Body of pancreas (tissue), 4 donors: ENCODE results near the gene PLXDC2. TPM values are rescaled to one million over a fixed set of nuclear protein-coding genes. Genes with fewer than 3 reads are reported as not detected.
"Not testable (repeated sequence)": the region's sequence is repeated elsewhere in the genome, so short reads cannot be mapped to it uniquely, and the experiment has no call there.

ENCODE experiments used
- ATAC-seq: fragments of 150-250 bp; one replicate; pipeline ENCODE4 v1.9.1; 2016
- DNase-seq, 4 donors: peaks; one replicate each; pipeline ENCODE4 v3.0.0-alpha.2; 2019
- H3K27ac ChIP-seq, 4 donors: fragments of 200-600 bp; sonication (generic); 1 replicate in 3 of 4; 2 replicates in 1 of 4; pipeline versions ENCODE4 v1.5.1 to v1.6.1; 2016 to 2019; ENCODE audit warnings: mild to moderate bottlenecking in 1 of 4, mixed read lengths in 1 of 4, moderate library complexity in 1 of 4
- H3K27me3 ChIP-seq, 2 donors: fragments of 200-600 bp; sonication (generic); one replicate each; pipeline ENCODE4 v1.6.0; 2016; ENCODE audit warnings: mild to moderate bottlenecking in 1 of 2
- H3K36me3 ChIP-seq, 2 donors: fragments of 200-600 bp; sonication (generic); replicated peaks in 1 of 2; 2 replicates each; pipeline ENCODE4 v1.5.1; 2016; ENCODE audit warnings: low read depth in 2 of 2; ENCODE audit not compliant: insufficient read depth in 1 of 2
- H3K4me1 ChIP-seq: fragments of 200-600 bp; sonication (generic); one replicate; pipeline ENCODE4 v1.6.0; 2016
- H3K4me3 ChIP-seq, 2 donors: fragments of 200-600 bp; sonication (generic); 1 replicate in 1 of 2; 2 replicates in 1 of 2; pipeline ENCODE4 v1.5.1; 2016 to 2019
- H3K9me3 ChIP-seq, 3 donors: fragments of 200-600 bp; sonication (generic); 1 replicate in 2 of 3; 2 replicates in 1 of 3; pipeline ENCODE4 v1.5.1; 2016
- POLR2A ChIP-seq, 3 donors: fragments of 450-650 bp; IDR thresholded peaks; one replicate each; pipeline ENCODE4 v1.6.1; 2016; ENCODE audit warnings: antibody characterized with exemption in 3 of 3, mild to moderate bottlenecking in 2 of 3
- WGBS, 2 donors: methylation state at CpG; one replicate each; pipeline ENCODE4 v1.1.5; 2017; 5-methylcytosine and 5-hydroxymethylcytosine counted together
- intact Hi-C: fragments of 100-400 bp; cut with DNase I; formaldehyde crosslinking; loops from one replicate; pipeline ENCODE4 v1.15.1; 2023
- total RNA-seq, 2 donors: library from RNA; depleted of rRNA; stranded (reverse); fragments of >200 nt; gene quantifications; one replicate each; pipeline ENCODE4 v1.1.0, GENCODE V29; 2016
- TF ChIP-seq, protein P1 (sequence below), 7 experiments: fragments of 450-650 bp in 4 of 7; fragments of 200-600 bp in 3 of 7; sonication (generic) in 3 of 7; IDR thresholded peaks; one replicate each; pipeline ENCODE4 v1.5.1; 2016 to 2019; ENCODE audit warnings: antibody characterized with exemption in 7 of 7

PLXDC2 gene
- total RNA-seq, 2 donors from 2014 or later, result 8.2 to 13.5 TPM

GRCh38 chr10:20195076-20195475 is 378.8 kb downstream of the PLXDC2 start:
- H3K9me3 ChIP-seq, result no peaks in the 10 kb centered on the region
- TF ChIP-seq, protein P1, sequence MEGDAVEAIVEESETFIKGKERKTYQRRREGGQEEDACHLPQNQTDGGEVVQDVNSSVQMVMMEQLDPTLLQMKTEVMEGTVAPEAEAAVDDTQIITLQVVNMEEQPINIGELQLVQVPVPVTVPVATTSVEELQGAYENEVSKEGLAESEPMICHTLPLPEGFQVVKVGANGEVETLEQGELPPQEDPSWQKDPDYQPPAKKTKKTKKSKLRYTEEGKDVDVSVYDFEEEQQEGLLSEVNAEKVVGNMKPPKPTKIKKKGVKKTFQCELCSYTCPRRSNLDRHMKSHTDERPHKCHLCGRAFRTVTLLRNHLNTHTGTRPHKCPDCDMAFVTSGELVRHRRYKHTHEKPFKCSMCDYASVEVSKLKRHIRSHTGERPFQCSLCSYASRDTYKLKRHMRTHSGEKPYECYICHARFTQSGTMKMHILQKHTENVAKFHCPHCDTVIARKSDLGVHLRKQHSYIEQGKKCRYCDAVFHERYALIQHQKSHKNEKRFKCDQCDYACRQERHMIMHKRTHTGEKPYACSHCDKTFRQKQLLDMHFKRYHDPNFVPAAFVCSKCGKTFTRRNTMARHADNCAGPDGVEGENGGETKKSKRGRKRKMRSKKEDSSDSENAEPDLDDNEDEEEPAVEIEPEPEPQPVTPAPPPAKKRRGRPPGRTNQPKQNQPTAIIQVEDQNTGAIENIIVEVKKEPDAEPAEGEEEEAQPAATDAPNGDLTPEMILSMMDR (IDR thresholded peaks at IDR 0.05), result no peak
- TF ChIP-seq POLR2A (IDR thresholded peaks at IDR 0.05), result no peak
- H3K27me3 ChIP-seq, result no peaks in the 10 kb centered on the region
- ATAC-seq, result no peak
- H3K36me3 ChIP-seq, result no peaks in the 10 kb centered on the region
- no peak overlapping the region for H3K27ac ChIP-seq
- intact Hi-C loops, result no loop called here
- H3K4me1 ChIP-seq, result no peaks in the 10 kb centered on the region
- no peak for DNase-seq
- WGBS, 2 donors, result 75 to 79% methylated on average over 6 of the region's 6 CpGs
- H3K4me3 ChIP-seq, result no peak overlapping the region

DNA sequence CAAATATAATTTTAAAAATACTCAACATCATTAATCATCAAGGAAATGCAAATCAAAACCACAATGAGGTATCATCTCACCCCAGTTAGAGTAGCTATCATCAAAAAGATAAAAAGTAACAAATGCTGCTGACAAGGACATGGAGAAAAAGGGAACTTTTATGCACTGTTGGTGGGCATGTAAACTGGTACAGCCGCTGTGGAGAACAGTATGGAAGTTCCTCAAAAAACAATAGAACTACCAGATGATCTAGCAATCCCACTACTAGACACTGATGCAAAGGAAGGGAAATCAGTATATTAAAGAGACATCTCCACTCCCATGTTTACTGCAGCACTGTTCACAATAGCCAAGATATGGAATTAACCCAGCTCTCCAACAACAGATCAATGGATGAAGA is 384.5 kb downstream of the PLXDC2 start:
- no peaks in the 10 kb centered on the region for H3K4me1 ChIP-seq
- no peaks in the 10 kb centered on the region for H3K9me3 ChIP-seq
- H3K4me3 ChIP-seq, result no peak overlapping the region
- no peak overlapping the region for H3K27ac ChIP-seq
- 63 to 100% methylated on average over 1 of the region's 1 CpG for WGBS, 2 donors
- ATAC-seq (no peak), DNase-seq (peak in 1 of 4 donors; percentile 3)
- TF ChIP-seq, protein P1 (IDR thresholded peaks at IDR 0.05), result no peak
- no peak for TF ChIP-seq POLR2A (IDR thresholded peaks at IDR 0.05)
- H3K27me3 ChIP-seq, result no peaks in the 10 kb centered on the region
- intact Hi-C loops, result no loop called here
- H3K36me3 ChIP-seq, result no peaks in the 10 kb centered on the region

- intact Hi-C loops, result no loop called here
- Histone ChIP-seq H3K4me3 (no peak overlapping the region), H3K27me3 (no peaks in the 10 kb centered on the region), H3K9me3 (no peaks in the 10 kb centered on the region), H3K4me1 (no peaks in the 10 kb centered on the region), H3K36me3 (no peaks in the 10 kb centered on the region), H3K27ac (no peak overlapping the region)
- DNase-seq (no peak), ATAC-seq (no peak)
- 70 to 78% methylated on average over 4 of the region's 4 CpGs for WGBS, 2 donors
- TF ChIP-seq POLR2A (IDR thresholded peaks at IDR 0.05), result no peak
- TF ChIP-seq, protein P1 (IDR thresholded peaks at IDR 0.05), result no peak
Measured at GRCh38 chr10:20202337-20202736, 386.1 kb downstream of the PLXDC2 start.

- no peaks in the 10 kb centered on the region for H3K36me3 ChIP-seq
- H3K27me3 ChIP-seq, result no peaks in the 10 kb centered on the region
- TF ChIP-seq, protein P1 (IDR thresholded peaks at IDR 0.05), result no peak
- no peak for TF ChIP-seq POLR2A (IDR thresholded peaks at IDR 0.05)
- no peak overlapping the region for H3K27ac ChIP-seq
- H3K4me1 ChIP-seq, result no peaks in the 10 kb centered on the region
- no peaks in the 10 kb centered on the region for H3K9me3 ChIP-seq
- H3K4me3 ChIP-seq, result no peak overlapping the region
- DNase-seq (no peak), ATAC-seq (no peak)
- intact Hi-C loops, result no loop called here
Measured at GRCh38 chr10:20207653-20208052, 391.4 kb downstream of the PLXDC2 start.

DNA sequence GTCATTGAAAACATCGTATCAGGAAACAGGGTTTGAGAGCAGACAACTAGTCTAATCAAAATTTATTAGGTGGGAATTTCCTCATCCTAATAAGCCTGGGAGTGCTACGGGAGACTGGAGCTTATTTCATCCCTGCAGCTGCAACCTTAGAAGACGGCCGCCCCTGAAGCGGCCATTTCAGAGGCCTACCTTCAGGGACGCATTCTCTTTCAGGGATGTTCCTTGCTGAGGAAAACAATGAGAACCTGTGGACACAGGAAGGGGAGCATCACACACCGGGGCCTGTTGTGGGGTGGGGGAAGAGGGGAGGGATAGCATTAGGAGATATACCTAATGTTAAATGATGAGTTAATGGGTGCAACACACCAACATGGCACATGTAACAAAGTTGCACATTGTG is 392.9 kb downstream of the PLXDC2 start:
- H3K4me3 ChIP-seq, H3K27me3 ChIP-seq, intact Hi-C loops, H3K4me1 ChIP-seq, ATAC-seq, H3K27ac ChIP-seq, H3K36me3 ChIP-seq, H3K9me3 ChIP-seq, DNase-seq: not testable (repeated sequence)
- 81 to 86% methylated on average over 7 of the region's 7 CpGs for WGBS, 2 donors
